H1 (cell line): ENCODE results near the gene ARCN1. TPM values are rescaled to one million over a fixed set of nuclear protein-coding genes. Genes with fewer than 3 reads are reported as not detected.

ENCODE experiments used
- CTCF ChIA-PET: fragments of 300-600 bp; sonication (Branson Sonifier 250); formaldehyde crosslinking; loops from one replicate; lab custom pipeline; 2021; ENCODE audit not compliant: partially characterized antibody; lab: Charles Lee
- POLR2A ChIA-PET: fragments of 300-600 bp; sonication (Branson Sonifier 250); formaldehyde crosslinking; loops from one replicate; lab custom pipeline; 2021; ENCODE audit warnings: inconsistent platforms; ENCODE audit not compliant: partially characterized antibody; lab: Charles Lee
- DNase-seq, 2 experiments: peaks; one replicate each; pipeline versions ENCODE4 v3.0.0 to v3.0.0-alpha.2; 2010 to 2022; ENCODE audit warnings: low spot score in 2 of 2, low read depth in 1 of 2, mixed read lengths in 1 of 2
- FAIRE-seq: peaks from 2 replicates; lab custom pipeline; 2011; peaks lifted over from hg19 to GRCh38; lab: Jason Lieb, UNC
- H2AFZ ChIP-seq: 2 replicates; pipeline ENCODE4 v1.8.1; 2012; ENCODE audit warnings: low read length, inconsistent platforms
- H2AK5ac ChIP-seq: 2 replicates; pipeline ENCODE4 v1.6.1; 2013; ENCODE audit warnings: low read depth, low read length
- H2BK120ac ChIP-seq: replicated peaks from 2 replicates; pipeline ENCODE3; 2013; ENCODE audit warnings: low read depth, low read length, inconsistent platforms
- H2BK12ac ChIP-seq: 2 replicates; pipeline ENCODE4 v1.6.1; 2013; ENCODE audit warnings: low read depth, low read length
- H2BK15ac ChIP-seq: 2 replicates; pipeline ENCODE4 v1.6.1; 2013; ENCODE audit warnings: low read length
- H2BK20ac ChIP-seq: 2 replicates; pipeline ENCODE4 v1.6.1; 2013; ENCODE audit warnings: low read length
- H2BK5ac ChIP-seq: 2 replicates; pipeline ENCODE4 v1.6.1; 2013; ENCODE audit warnings: low read depth, low read length
- H3K14ac ChIP-seq: 2 replicates; pipeline ENCODE4 v1.6.1; 2013; ENCODE audit warnings: inconsistent platforms; ENCODE audit not compliant: insufficient read length
- H3K18ac ChIP-seq: 2 replicates; pipeline ENCODE4 v1.6.1; 2013; ENCODE audit warnings: low read length; ENCODE audit errors: extremely low read depth
- H3K23ac ChIP-seq: 2 replicates; pipeline ENCODE4 v1.6.1; 2013; ENCODE audit warnings: inconsistent platforms; ENCODE audit not compliant: insufficient read length
- H3K23me2 ChIP-seq: 2 replicates; pipeline ENCODE4 v1.6.1; 2013; ENCODE audit warnings: low read depth, low read length
- H3K27ac ChIP-seq: 2 replicates; pipeline ENCODE4 v1.6.1; 2011; ENCODE audit warnings: low read depth, low read length, inconsistent platforms
- H3K27me3 ChIP-seq, 4 experiments: replicated peaks in 1 of 4; 1 replicate in 1 of 4; 2 replicates in 3 of 4; pipeline versions ENCODE4 v1.6.1 to v1.8.1; 2011 to 2013; ENCODE audit warnings: low read length in 3 of 4, mild to moderate bottlenecking in 3 of 4, inconsistent platforms in 2 of 4, mixed read lengths in 2 of 4, moderate library complexity in 1 of 4; ENCODE audit not compliant: control insufficient read depth in 3 of 4, insufficient read depth in 3 of 4; ENCODE audit errors: extremely low read depth in 1 of 4
- H3K36me3 ChIP-seq, 4 experiments: 2 replicates each; pipeline versions ENCODE4 v1.6.1 to v1.8.1; 2011 to 2013; ENCODE audit warnings: mild to moderate bottlenecking in 4 of 4, low read length in 3 of 4, moderate library complexity in 2 of 4, control low read depth in 1 of 4, inconsistent platforms in 1 of 4; ENCODE audit not compliant: insufficient read depth in 4 of 4, control insufficient read depth in 2 of 4
- H3K4ac ChIP-seq: replicated peaks from 2 replicates; pipeline ENCODE3; 2013; ENCODE audit warnings: low read length, low read depth, mixed read lengths, inconsistent platforms; ENCODE audit not compliant: insufficient read length
- H3K4me1 ChIP-seq, 4 experiments: replicated peaks in 1 of 4; 1 replicate in 1 of 4; 2 replicates in 3 of 4; pipeline versions ENCODE4 v1.6.1 to v1.8.1; 2011 to 2013; ENCODE audit warnings: low read length in 3 of 4, inconsistent platforms in 2 of 4, mixed read lengths in 1 of 4; ENCODE audit not compliant: insufficient read depth in 4 of 4, control insufficient read depth in 3 of 4
- H3K4me2 ChIP-seq, 2 experiments: 2 replicates each; pipeline versions ENCODE4 v1.6.1 to v1.8.1; 2011 to 2013; ENCODE audit warnings: low read depth in 2 of 2, low read length in 2 of 2, control low read depth in 1 of 2, inconsistent platforms in 1 of 2, mild to moderate bottlenecking in 1 of 2; ENCODE audit not compliant: insufficient read depth in 1 of 2
- H3K4me3 ChIP-seq, 4 experiments: fragments of 200-600, 300-600 bp in 1 of 4; sonication (generic), shearing (Covaris generic), sonication (Bioruptor Twin) in 1 of 4; 2 replicates each; pipeline versions ENCODE4 v1.5.1 to v1.8.1; 2011 to 2016; ENCODE audit warnings: low read length in 4 of 4, low read depth in 3 of 4, control low read depth in 2 of 4, inconsistent platforms in 2 of 4, mild to moderate bottlenecking in 2 of 4, mixed read lengths in 1 of 4, moderate library complexity in 1 of 4; ENCODE audit not compliant: insufficient read depth in 2 of 4; ENCODE audit errors: extremely low read depth in 1 of 4
- H3K56ac ChIP-seq: replicated peaks from 2 replicates; pipeline ENCODE3; 2013; ENCODE audit warnings: low read depth, mild to moderate bottlenecking, mixed read lengths, low read length, inconsistent platforms; ENCODE audit not compliant: insufficient read length
- H3K79me1 ChIP-seq: 2 replicates; pipeline ENCODE4 v1.6.1; 2013; ENCODE audit warnings: low read depth, low read length, control low read depth
- H3K79me2 ChIP-seq, 2 experiments: 2 replicates each; pipeline versions ENCODE4 v1.6.1 to v1.8.1; 2012 to 2013; ENCODE audit warnings: low read length in 2 of 2, mild to moderate bottlenecking in 2 of 2, inconsistent platforms in 1 of 2; ENCODE audit not compliant: insufficient read depth in 2 of 2, control insufficient read depth in 1 of 2
- H3K9ac ChIP-seq, 4 experiments: replicated peaks in 1 of 4; 1 replicate in 1 of 4; 2 replicates in 3 of 4; pipeline versions ENCODE4 v1.6.1 to v1.8.1; 2011 to 2013; ENCODE audit warnings: low read depth in 3 of 4, low read length in 3 of 4, control low read depth in 2 of 4, mild to moderate bottlenecking in 2 of 4, moderate library complexity in 2 of 4, inconsistent platforms in 1 of 4; ENCODE audit errors: extremely low read depth in 1 of 4
- H3K9me3 ChIP-seq, 2 experiments: 2 replicates each; pipeline versions ENCODE4 v1.6.1 to v1.8.1; 2012 to 2013; ENCODE audit warnings: mild to moderate bottlenecking in 2 of 2, moderate library complexity in 2 of 2, control low read depth in 1 of 2, inconsistent platforms in 1 of 2, low read depth in 1 of 2, low read length in 1 of 2, mixed read lengths in 1 of 2; ENCODE audit not compliant: insufficient read depth in 2 of 2
- H4K20me1 ChIP-seq, 2 experiments: replicated peaks in 1 of 2; 2 replicates each; pipeline versions ENCODE3 to v1.8.1; 2011 to 2013; ENCODE audit warnings: inconsistent platforms in 2 of 2, low read length in 2 of 2, mild to moderate bottlenecking in 1 of 2; ENCODE audit not compliant: insufficient read depth in 2 of 2, control insufficient read depth in 1 of 2
- H4K5ac ChIP-seq: 2 replicates; pipeline ENCODE4 v1.6.1; 2013; ENCODE audit warnings: low read length, low read depth, mixed read lengths, inconsistent platforms; ENCODE audit not compliant: insufficient read length
- H4K8ac ChIP-seq: 2 replicates; pipeline ENCODE4 v1.8.0; 2013; ENCODE audit warnings: mild to moderate bottlenecking, moderate library complexity, low read length, inconsistent platforms; ENCODE audit not compliant: insufficient read depth; ENCODE audit errors: extremely low read depth
- H4K91ac ChIP-seq: replicated peaks from 2 replicates; pipeline ENCODE3; 2013; ENCODE audit warnings: low read length, mixed read lengths, inconsistent platforms; ENCODE audit not compliant: insufficient read length
- CBX5 ChIP-seq: fragments of 300-800, 300-1000 bp; sonication (generic); IDR thresholded peaks from 2 replicates; pipeline ENCODE4 v1.7.1; 2016; ENCODE audit warnings: antibody characterized with exemption, low read length, low read depth
- CEBPB ChIP-seq: IDR thresholded peaks from 2 replicates; pipeline ENCODE4 v1.6.1; 2012; ENCODE audit warnings: low read depth, low read length
- EGR1 ChIP-seq: IDR thresholded peaks from 2 replicates; pipeline ENCODE4 v1.6.1; 2011; ENCODE audit warnings: low read depth, low read length, borderline replicate concordance
- KDM4A ChIP-seq: IDR thresholded peaks from one replicate; pipeline ENCODE4 v1.7.1; 2012; ENCODE audit warnings: low read depth, mild to moderate bottlenecking, moderate library complexity, low read length, inconsistent platforms; ENCODE audit not compliant: severe bottlenecking
- MAX ChIP-seq: IDR thresholded peaks from 2 replicates; pipeline ENCODE4 v1.6.1; 2012; ENCODE audit warnings: inconsistent platforms
- PHF8 ChIP-seq: fragments of 200-600 bp; sonication (generic); conservative IDR thresholded peaks from 2 replicates; pipeline ENCODE4 v1.7.1; 2012; ENCODE audit warnings: low read depth, mild to moderate bottlenecking, inconsistent platforms, low read length, moderate library complexity
- POLR2A ChIP-seq, 2 experiments: IDR thresholded peaks; 1 replicate in 1 of 2; 2 replicates in 1 of 2; pipeline ENCODE4 v1.6.1; 2011; ENCODE audit warnings: low read depth in 2 of 2, low read length in 2 of 2, mild to moderate bottlenecking in 2 of 2; ENCODE audit errors: control extremely low read depth in 1 of 2
- SAP30 ChIP-seq: fragments of 300-600 bp; sonication (generic); IDR thresholded peaks from 2 replicates; pipeline ENCODE4 v1.7.1; 2012; ENCODE audit warnings: low read length, moderate library complexity, mild to moderate bottlenecking, inconsistent platforms; ENCODE audit not compliant: insufficient read depth, insufficient replicate concordance
- SP1 ChIP-seq: IDR thresholded peaks from 2 replicates; pipeline ENCODE4 v1.6.1; 2011; ENCODE audit warnings: low read depth, low read length
- TBP ChIP-seq: IDR thresholded peaks from 2 replicates; pipeline ENCODE4 v1.6.1; 2011; ENCODE audit warnings: low read depth, low read length, improper control_type of control experiment
- WGBS, 2 experiments: shearing (Covaris generic) in 1 of 2; methylation state at CpG; one replicate each; pipeline versions ENCODE4 v1.1.6 to v1.1.7; 2013 to 2015; ENCODE audit warnings: low lambda C conversion rate in 2 of 2, mixed read lengths in 2 of 2, inconsistent platforms in 1 of 2, low coverage in 1 of 2, missing lambda C conversion rate in 1 of 2; ENCODE audit not compliant: insufficient replicate concordance in 2 of 2, insufficient coverage in 1 of 2, insufficient read length in 1 of 2; ENCODE audit errors: extremely low coverage in 1 of 2, missing lambda C conversion rate in 1 of 2; 5-methylcytosine and 5-hydroxymethylcytosine counted together
- polyA plus RNA-seq, 7 experiments: library from polyadenylated mRNA; depleted of rRNA in 3 of 7; stranded (reverse) in 5 of 7; unstranded in 2 of 7; fragments of >200 nt in 5 of 7; fragments of 200-250 nt in 2 of 7; gene quantifications; 1 replicate in 5 of 7; 2 replicates in 1 of 7; 4 replicates in 1 of 7; pipeline versions ENCODE4 v1.2.1 to v1.2.3, GENCODE V29; 2011 to 2013; ENCODE audit warnings: missing spikeins in 2 of 7, mixed read lengths in 2 of 7
- total RNA-seq: library from RNA; stranded (reverse); fragmentation: NEBNext Ultra II Directional; extraction: Animal tissue kit (Norgen Biotek cat#: 25700); gene quantifications from 2 replicates; pipeline ENCODE4 v1.2.1, GENCODE V29; 2021

The ARCN1 gene
- total and polyA plus RNA-seq, 2 of the 8 experiments (the other 6 are each of a cell fraction or from before 2014, with no cell fraction given): 132 to 146 TPM

- peak overlapping the region; percentile 88; the same call in 1 of the 2 replicates for H4K8ac ChIP-seq
- H3K9me3 ChIP-seq: no peaks in the 10 kb centered on the region
- TF ChIP-seq PHF8 (0 out of 2 replicates have a peak, but pooled peaks have one; percentile 16), CBX5 (no peak), MAX (0 out of 2 replicates have a peak, but pooled peaks have one; percentile 6), EGR1 (no peak), KDM4A (peak; percentile 33), SAP30 (peak; percentile 63), SP1 (0 out of 2 replicates have a peak, but pooled peaks have one; percentile 1), POLR2A (IDR thresholded peaks at IDR 0.05; ENCODE audit: control extremely low read depth in 1 of 2, low read depth in 2 of 2, low read length in 2 of 2) (peak; percentile 26 to 65; a peak in 2 of 3 replicates), TBP (0 out of 2 replicates have a peak, but pooled peaks have one; percentile 3), CEBPB (no peak)
- H3K14ac ChIP-seq: no peak overlapping the region
- H3K79me1 ChIP-seq: peaks cover 2% of the 10 kb centered on the region
- peak overlapping the region; percentile 80 to 99 for H3K4me2 ChIP-seq
- H3K23ac ChIP-seq: no peak overlapping the region
- peak overlapping the region; percentile 62 to 79 (median 70) for H3K9ac ChIP-seq
- ChIA-PET POLR2A (interaction anchor here (0.6 to 25.8 kb wide), 15 partner anchors 11 to 378 kb away, joined by 3 to 574 read pairs (median 3); partner anchors contain the start of genes ARCN1 and PHLDB1), CTCF (interaction anchor here (0.7 to 19.1 kb wide), 13 partner anchors 8 to 201 kb away, joined by 3 to 435 read pairs (median 8); partner anchors contain the start of gene PHLDB1)
- H3K79me2 ChIP-seq: no peaks in the 10 kb centered on the region
- peak overlapping the region; percentile 97 for H3K18ac ChIP-seq
- H2BK12ac ChIP-seq: peak overlapping the region; percentile 97
- H3K56ac ChIP-seq: peak overlapping the region; percentile 24
- H3K27ac ChIP-seq: peak overlapping the region; percentile 89
- H3K4me1 ChIP-seq: peaks cover 16 to 23% (median 19%) of the 10 kb centered on the region in 4 experiments
- peak overlapping the region; percentile 24 for H2BK120ac ChIP-seq
- H2BK20ac ChIP-seq: no peak overlapping the region
- H3K36me3 ChIP-seq: peaks cover 2 to 48% (median 16%) of the 10 kb centered on the region in 4 experiments; a peak in 6 of 8 replicates
- WGBS, 2 experiments: 7% methylated on average over 15 of the region's 15 CpGs; no CpG with 5 or more reads in 1 of the 2 experiments
- H4K20me1 ChIP-seq: peaks cover 2 to 13% of the 10 kb centered on the region in 2 experiments
- DNase-seq (no peak), FAIRE-seq (no peak)
- H2BK5ac ChIP-seq: peak overlapping the region; percentile 92
- peak overlapping the region; percentile 12; the same call in 1 of the 2 replicates for H2AFZ ChIP-seq
- peak overlapping the region; percentile 87 for H4K91ac ChIP-seq
- H3K23me2 ChIP-seq: peaks cover 9% of the 10 kb centered on the region; the same call in 1 of the 2 replicates
- H4K5ac ChIP-seq: peak overlapping the region; percentile 79
- H2BK15ac ChIP-seq: peak overlapping the region; percentile 92; the same call in 1 of the 2 replicates
- peak overlapping the region; percentile 1 for H3K4ac ChIP-seq
- 0 out of 2 replicates have a peak overlapping the region, but pooled peaks have one; percentile 68 for H2AK5ac ChIP-seq
- peak overlapping the region; percentile 36 to 72 (median 62) for H3K4me3 ChIP-seq
- no peaks in the 10 kb centered on the region for H3K27me3 ChIP-seq
These were observed 63.0 kb downstream of the ARCN1 start for GRCh38 chr11:118635237-118635591.
